Measurements from ENCODE around the gene ATP5MG. TPM values are rescaled to one million over a fixed set of nuclear protein-coding genes. Genes with fewer than 3 reads are reported as not detected.

Gene ATP5MG
- total RNA-seq, 2 experiments from 2014 or later = 222 to 294 TPM

GRCh38 chr11:118430956-118431355 lies 29.6 kb downstream of the ATP5MG start:
- TF ChIP-seq EZH2phosphoT487 (IDR thresholded peaks at IDR 0.05; ENCODE audit: borderline replicate concordance, low read depth, low read length) (no peak), CTCF (conservative IDR thresholded peaks at IDR 0.05; ENCODE audit: low read length) (peak; percentile 39)
- POLR2A ChIA-PET = interaction anchor here (0.6 to 1.8 kb wide), 4 partner anchors 18 to 814 kb away, joined by 3 to 5 read pairs (median 4); no protein-coding TSS in a partner anchor
- Histone ChIP-seq H3K79me2 (ENCODE audit: insufficient read depth, low read depth, low read length) (no peaks in the 10 kb centered on the region), H3K4me1 (ENCODE audit: insufficient read depth, low read length, poor library complexity, severe bottlenecking) (peaks cover 18% of the 10 kb centered on the region), H3K27ac (ENCODE audit: low read depth, low read length, poor library complexity, severe bottlenecking) (no peak overlapping the region), H2AFZ (ENCODE audit: low read length) (no peak overlapping the region), H4K20me1 (ENCODE audit: insufficient read depth, low read length) (no peaks in the 10 kb centered on the region), H3K4me3 (ENCODE audit: low read depth, low read length, poor library complexity, severe bottlenecking) (no peak overlapping the region), H3K9me2 (ENCODE audit: insufficient read depth, low read length) (no peaks in the 10 kb centered on the region), H3K4me2 (ENCODE audit: low read length) (no peak overlapping the region), H3K36me3 (ENCODE audit: insufficient read depth, low read length) (no peaks in the 10 kb centered on the region), H3K9me3 (ENCODE audit: low read length) (no peaks in the 10 kb centered on the region)
- CTCF ChIA-PET (ENCODE audit: unreplicated experiment) = no interaction called here
- BruUV-seq (replicated peaks) = no TSS peak
- intact Hi-C loops (cut with micrococcal nuclease; ENCODE audit: unreplicated experiment) = no loop called here
- DNase-seq (ENCODE audit: low spot score) = no peak

GRCh38 chr11:118434123-118434552 lies 32.7 kb downstream of the ATP5MG start:
- no peak; the same call in 1 of the 2 replicates for TF ChIP-seq CTCF (conservative IDR thresholded peaks at IDR 0.05; ENCODE audit: low read length)
- TF ChIP-seq EZH2phosphoT487 (IDR thresholded peaks at IDR 0.05; ENCODE audit: borderline replicate concordance, low read depth, low read length) = no peak
- peak overlapping the region; percentile 87 for H3K4me3 ChIP-seq (ENCODE audit: low read depth, low read length, poor library complexity, severe bottlenecking)
- no peaks in the 10 kb centered on the region for H3K9me2 ChIP-seq (ENCODE audit: insufficient read depth, low read length)
- DNase-seq (ENCODE audit: low spot score) = peak; percentile 85
- intact Hi-C loops (cut with micrococcal nuclease; ENCODE audit: unreplicated experiment) = loop anchor here (1.0 kb wide), 1 partner anchor 54 kb away; no protein-coding TSS in a partner anchor
- H3K27ac ChIP-seq (ENCODE audit: low read depth, low read length, poor library complexity, severe bottlenecking) = peak overlapping the region; percentile 93
- H3K4me1 ChIP-seq (ENCODE audit: insufficient read depth, low read length, poor library complexity, severe bottlenecking) = peaks cover 20% of the 10 kb centered on the region
- peak overlapping the region; percentile 95 for H3K4me2 ChIP-seq (ENCODE audit: low read length)
- H3K9me3 ChIP-seq (ENCODE audit: low read length) = no peaks in the 10 kb centered on the region
- ChIA-PET CTCF (ENCODE audit: unreplicated experiment) (no interaction called here), POLR2A (interaction anchor here (0.5 to 1.1 kb wide), 4 partner anchors 24 to 1204 kb away, joined by 3 to 5 read pairs (median 3); no protein-coding TSS in a partner anchor)
- peaks cover 26% of the 10 kb centered on the region for H3K79me2 ChIP-seq (ENCODE audit: insufficient read depth, low read depth, low read length)
- H3K36me3 ChIP-seq (ENCODE audit: insufficient read depth, low read length) = peaks cover 4% of the 10 kb centered on the region; the same call in 1 of the 2 replicates
- H4K20me1 ChIP-seq (ENCODE audit: insufficient read depth, low read length) = peaks cover 7% of the 10 kb centered on the region; the same call in 1 of the 2 replicates
- peak overlapping the region; percentile 72; the same call in 1 of the 2 replicates for H2AFZ ChIP-seq (ENCODE audit: low read length)
- BruUV-seq (replicated peaks) = no TSS peak

Data from OCI-LY7 (cell line).